T-helper 2 cell (primary cell): Measurements from ENCODE around the gene ALPL.
A peak's percentile ranks its signal among the peaks of the same experiment; 100 is the strongest.
"Not testable (repeated sequence)": the region's sequence is repeated elsewhere in the genome, so short reads cannot be mapped to it uniquely, and the experiment has no call there.

Source experiments
- DNase-seq, 5 experiments: peaks; one replicate each; pipeline versions ENCODE4 v3.0.0 to v3.0.0-alpha.2; 2012 to 2022

ALPL gene

GRCh38 chr1:21508580-21509350 lies 458 bp upstream of the ALPL start:
- DNase-seq, result peak; percentile 9 to 56 (median 34)

DNA sequence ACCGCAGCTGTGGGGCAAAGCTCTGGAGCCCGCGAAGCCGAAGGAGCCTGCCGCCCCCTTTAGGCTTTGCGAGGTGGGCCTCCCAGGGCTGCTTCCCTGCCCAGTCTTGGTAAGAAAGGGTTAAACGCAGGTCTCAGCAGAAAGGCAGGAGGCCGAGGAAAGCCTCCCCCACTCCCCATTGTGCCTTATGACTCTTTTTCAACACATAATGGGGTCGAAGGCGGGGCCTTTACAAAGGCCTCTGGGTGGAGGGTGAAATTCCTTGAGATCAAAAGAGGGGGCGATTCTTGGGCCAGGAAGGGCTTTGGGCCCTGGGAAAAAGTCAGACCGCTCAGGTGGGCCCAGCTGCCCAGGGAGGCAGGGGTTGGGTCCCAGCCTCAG lies 880 bp downstream of the ALPL start:
- no peak for DNase-seq

DNA sequence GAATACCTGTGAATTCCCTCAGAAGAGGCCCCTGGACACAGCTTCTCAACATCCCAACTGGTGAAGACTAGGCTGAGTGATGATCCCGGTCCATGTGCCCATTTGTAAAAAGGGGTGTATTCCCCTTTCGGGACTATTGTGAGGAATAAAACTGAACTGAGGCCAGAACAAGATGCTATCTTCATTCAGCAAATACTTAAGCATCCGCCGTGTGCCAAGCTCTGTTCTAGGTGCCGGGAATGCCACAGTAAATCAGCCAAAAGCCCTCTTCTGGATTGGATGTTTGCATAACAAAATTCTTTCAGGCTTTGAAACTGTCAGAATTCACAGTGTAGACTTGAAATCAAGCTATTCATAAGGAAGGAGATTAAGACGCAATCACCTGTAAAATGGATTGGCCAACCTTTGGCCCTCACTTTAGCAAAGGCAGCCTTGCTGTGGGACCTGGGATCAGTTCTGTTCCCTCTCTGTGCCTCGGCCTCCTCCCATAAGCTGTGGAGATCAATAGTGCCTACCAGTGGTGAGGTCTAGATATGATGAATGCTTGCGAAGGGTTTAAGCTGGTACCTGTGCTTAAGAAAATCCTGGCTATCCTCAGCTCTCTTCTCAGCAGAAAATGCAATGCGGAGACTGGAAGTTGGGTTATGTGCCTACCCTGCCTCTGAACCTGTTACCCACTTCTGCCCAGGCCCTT lies 1.8 kb downstream of the ALPL start:
- no peak for DNase-seq

DNA sequence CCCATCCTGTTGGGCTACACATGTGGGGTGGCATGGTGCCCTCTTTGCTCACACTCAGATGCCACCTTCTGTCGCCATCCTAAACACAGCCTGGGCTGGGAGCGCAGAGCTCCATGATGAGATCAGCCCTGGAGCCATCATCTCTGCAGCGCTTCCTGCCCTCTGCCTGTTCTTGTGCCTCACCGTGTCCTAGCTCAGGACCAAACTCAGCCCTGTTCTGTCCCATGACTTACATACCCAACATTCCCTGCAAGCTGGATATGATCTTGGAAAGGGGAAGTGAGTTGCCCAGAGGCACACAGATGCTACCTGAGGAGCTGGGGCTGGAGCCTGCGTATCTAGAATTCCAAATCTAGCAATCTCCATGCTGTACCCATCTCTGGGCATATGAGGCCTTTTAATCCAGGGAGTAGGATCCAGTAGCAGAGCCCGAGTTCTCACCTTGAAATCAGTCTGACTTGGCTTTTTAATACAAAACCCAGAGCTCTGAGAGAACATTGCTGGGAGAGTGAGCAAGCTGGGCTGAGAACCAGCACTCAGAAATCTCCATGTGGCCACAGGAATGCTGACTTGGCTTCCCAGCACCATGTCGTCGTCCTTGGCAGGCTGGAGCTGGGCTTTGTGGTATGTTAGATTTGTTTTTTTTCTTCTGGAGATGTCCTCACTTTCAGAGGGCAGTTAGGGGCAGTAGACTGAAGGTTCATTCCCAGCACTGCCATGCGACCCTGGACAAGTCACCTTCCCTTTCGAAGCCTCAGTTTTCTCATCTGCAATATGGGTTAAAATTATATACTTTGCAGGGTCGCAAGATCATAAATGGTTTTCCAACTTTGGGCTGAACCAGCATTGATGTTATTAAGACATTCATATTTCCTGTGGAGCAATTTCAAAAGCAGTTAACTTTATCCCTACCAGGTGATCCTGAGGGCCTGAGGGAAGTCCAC lies 2.6 kb downstream of the ALPL start:
- DNase-seq, result no peak

- peak in 1 of 5 experiments; percentile 36 for DNase-seq
Observed at GRCh38 chr1:21514245-21514644, 5.0 kb downstream of the ALPL start.

DNA sequence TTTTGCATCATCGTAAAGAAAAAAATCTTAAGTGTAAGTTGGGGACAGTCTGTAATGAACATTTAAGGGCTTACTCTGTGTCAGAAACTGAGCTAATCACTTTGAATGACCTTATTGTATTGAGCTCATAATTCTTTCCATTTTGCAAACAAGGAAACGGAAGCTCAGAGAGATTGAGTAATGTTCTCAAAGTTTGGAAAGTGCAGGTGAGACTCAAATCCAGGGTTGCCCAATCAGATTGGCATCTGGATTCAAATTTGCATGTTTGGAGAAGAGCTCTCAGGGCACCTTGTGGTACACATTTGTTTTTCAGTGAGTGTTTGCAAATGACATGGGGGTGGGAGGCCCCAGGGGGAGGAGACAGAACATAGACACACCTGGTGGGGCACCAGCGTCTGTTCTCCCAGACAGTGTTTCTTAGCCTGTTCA lies 8.0 kb downstream of the ALPL start:
- no peak for DNase-seq

- no peak for DNase-seq
Observed at GRCh38 chr1:21517660-21518480, 8.6 kb downstream of the ALPL start.

- DNase-seq, result no peak
Observed at GRCh38 chr1:21518774-21519455, 9.7 kb downstream of the ALPL start.

DNA sequence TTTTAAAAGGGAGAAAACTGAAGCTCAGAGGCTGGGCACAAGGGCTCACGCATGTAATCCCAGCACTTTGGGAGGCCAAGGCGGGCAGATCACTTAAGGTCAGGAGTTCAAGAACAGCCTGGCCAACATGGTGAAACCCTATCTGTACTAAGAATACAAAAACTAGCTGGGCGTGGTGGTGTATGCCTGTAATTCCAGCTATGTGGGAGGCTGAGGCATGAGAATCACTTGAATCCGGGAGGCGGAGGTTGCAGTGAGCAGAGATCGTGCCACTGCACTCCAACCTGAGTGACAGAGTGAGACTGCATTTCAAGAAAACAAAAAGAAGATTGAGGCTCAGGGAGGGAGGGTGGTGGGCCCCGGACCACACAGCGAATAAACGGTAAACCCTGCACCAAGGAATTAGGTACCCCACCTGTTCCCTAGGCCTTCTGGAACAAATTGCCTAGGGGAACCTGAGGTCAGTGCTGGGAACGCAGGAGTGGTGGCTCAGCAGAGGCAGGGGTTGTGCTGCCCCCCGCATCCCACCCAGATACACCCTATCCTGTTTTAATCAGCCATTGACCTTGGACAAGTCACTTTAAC lies 10.4 kb downstream of the ALPL start:
- not testable (repeated sequence) for DNase-seq

DNA sequence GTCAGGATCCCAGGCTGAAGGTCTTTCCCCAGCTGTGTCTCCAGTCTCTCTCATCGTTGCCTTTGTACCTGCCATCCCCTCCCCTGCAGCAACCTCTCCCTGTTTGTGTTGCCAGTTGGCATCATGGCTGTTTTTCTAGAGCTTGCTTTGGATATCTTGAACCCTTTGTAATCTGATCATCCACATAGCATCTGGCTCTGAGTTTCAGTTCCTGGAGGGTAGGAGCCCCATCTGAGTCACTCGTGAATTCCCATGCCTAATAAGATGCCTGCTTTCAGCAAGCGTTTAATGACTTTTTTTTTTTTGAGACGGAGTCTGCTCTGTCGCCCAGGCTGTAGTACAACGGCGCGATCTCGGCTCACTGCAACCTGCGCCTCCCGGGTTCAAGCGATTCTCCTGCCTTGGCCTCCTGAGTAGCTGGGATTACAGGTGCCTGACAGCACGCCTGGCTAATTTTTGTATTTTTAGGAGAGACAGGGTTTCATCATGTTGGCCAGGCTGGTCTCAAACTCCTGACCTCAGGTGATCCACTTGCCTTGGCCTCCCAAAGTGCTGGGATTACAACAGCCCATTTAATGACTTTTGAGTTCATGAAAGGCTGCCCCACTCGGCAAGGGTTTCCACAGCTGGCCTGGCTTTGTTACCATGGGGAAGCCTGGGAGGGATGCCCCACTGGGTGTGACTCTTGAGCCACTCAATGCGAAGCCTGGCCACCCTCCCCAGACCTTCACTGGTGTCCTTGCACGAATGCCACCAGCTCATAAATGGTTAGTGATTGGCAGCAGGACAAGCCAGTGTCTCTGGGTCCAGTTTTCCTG lies 11.9 kb downstream of the ALPL start:
- no peak for DNase-seq

DNA sequence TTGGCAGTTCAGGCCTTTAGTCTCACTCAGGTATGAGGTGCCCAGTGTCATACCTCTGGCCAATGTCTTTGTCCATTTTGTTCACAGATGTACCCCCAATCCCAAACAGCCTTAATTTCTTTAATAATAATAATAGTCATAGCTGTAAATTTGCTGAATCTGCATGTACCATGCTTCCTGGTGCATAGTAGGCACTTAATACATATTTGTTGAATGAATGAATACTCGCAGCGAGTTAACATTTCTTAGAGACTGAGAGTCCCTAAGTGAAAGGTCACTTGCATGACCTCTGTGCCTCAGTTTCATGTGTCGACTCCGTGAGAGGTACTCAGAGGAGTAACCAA lies 12.5 kb downstream of the ALPL start:
- no peak for DNase-seq

DNA sequence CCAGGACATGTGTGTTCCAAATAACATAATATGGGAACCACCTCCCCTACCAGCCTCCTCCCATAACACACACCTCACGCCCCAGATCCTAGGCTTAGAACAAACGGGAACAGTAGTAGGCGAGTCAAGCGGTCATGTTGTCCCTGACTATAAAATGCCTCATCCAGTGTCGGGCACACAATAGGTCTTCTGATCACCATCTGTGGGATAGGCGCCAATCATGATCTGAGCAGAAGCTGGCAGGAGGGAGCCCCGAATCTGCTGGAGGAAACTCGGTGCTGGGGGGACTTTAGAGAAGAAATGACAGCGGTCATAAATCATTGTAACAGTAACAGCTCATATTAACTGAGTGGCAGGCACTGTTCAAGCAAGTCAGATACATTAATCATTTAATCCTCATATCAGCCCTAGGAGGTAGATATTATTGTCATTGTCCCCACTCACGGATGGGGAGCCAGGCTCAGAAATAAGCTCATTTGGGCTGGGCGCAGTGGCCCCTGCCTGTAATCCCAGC lies 13.4 kb downstream of the ALPL start:
- DNase-seq, result no peak

DNA sequence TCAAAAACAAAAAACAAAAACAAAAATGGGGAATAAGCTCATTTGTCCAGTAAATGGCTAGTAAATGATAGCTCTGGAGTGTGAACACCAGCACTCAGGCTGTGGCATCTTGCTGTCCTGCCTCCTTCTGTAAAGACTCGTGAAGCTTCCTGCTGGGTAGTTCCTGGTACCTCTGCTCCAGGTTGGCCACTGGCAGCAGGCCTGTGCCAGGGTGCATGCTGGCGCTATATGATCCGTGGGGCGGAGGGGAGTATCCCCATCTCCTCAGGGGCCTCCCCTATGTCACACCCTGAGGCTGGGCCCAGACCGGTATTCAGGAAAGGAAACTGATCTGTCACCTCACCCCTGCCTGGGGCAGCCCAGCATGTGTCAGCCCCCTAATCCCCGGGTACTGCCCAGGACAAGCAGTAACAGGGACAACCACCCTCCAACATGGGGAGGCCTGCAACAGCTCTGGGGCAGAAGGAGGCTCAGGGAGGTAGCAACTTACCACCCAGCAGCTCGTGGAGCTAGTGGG lies 14.1 kb downstream of the ALPL start:
- DNase-seq, result no peak

GRCh38 chr1:21524220-21524619 lies 15.0 kb downstream of the ALPL start:
- DNase-seq, result no peak

GRCh38 chr1:21524686-21525339 lies 15.6 kb downstream of the ALPL start:
- no peak for DNase-seq

DNA sequence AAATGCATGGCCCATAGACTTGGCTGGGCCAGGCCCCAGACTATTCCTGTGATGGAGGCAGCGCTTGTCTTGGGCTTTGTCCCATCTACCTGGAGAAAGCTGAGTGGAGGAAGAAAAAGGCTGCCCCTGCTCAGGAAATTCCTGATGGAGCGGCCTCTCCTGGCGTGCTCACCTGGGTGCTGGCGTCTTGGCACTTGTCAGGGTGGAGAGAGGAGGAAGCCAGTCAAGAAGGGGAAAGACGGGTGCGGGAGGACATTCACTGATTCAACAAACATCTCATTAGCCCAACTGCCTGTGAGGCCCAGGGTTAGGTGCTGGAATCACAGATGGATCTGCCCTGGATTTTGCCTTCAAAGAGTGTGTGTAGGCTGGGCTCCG lies 16.1 kb downstream of the ALPL start:
- DNase-seq, result no peak

DNA sequence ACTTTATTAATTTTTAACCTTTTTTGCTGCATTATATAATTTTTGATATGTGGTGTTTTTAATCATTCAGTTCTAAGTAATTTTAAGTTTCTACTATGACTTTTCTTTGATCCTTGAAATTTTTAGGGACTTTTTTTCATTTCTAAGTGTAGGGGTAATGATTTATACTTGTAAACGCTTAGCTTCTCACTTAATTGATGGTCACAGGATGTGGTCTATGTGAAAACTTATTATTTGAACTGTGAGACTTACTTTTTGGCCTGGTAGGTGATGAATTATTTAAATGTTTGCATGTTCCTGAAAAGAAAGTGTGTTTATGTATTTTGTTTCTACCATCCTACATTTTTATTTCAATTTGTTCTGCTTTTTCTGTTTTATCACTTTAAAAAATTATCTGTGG lies 17.2 kb downstream of the ALPL start:
- no peak for DNase-seq

- DNase-seq, result no peak
Observed at GRCh38 chr1:21530368-21531016, 21.3 kb downstream of the ALPL start.

DNA sequence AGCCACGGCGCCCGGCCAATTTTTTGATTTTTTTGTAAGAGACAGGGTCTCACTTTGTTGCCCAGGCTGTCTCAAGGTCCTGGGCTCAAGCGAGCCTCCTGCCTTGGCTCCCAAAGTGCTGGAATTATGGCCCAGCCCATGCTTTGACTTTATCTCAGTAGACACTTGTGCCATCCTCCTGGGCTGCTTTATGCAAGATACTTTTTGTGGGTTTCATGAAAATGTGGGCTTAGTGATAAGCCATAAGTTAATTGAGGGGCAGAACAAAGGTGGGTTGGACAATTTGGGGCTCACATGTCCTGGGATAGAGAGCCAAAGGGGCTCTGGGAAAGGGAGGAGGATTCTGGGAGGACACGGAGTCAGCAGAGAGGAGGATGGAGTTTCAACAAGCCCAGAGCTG lies 22.0 kb downstream of the ALPL start:
- no peak for DNase-seq
